Neuronal stem cell (in vitro differentiated cells): Measurements from ENCODE around the gene SETX.
A peak's percentile ranks its signal among the peaks of the same experiment; 100 is the strongest.

Experiments
- DNase-seq: peaks from one replicate; pipeline ENCODE4 v3.0.0-alpha.2; 2013; ENCODE audit warnings: low spot score
- H2AFZ ChIP-seq: one replicate; pipeline ENCODE4 v1.6.1; 2013; ENCODE audit warnings: mild to moderate bottlenecking, low read length, inconsistent platforms
- H2AK5ac ChIP-seq: 2 replicates; pipeline ENCODE4 v1.6.1; 2013; ENCODE audit warnings: low read depth, mild to moderate bottlenecking, inconsistent platforms, low read length, moderate library complexity, mixed read lengths
- H2BK120ac ChIP-seq: 2 replicates; pipeline ENCODE4 v1.6.1; 2013; ENCODE audit warnings: low read depth, mild to moderate bottlenecking, inconsistent platforms, low read length, moderate library complexity, mixed read lengths
- H2BK12ac ChIP-seq: one replicate; pipeline ENCODE4 v1.6.1; 2013; ENCODE audit warnings: low read length, inconsistent platforms
- H2BK15ac ChIP-seq: 2 replicates; pipeline ENCODE4 v1.6.1; 2013; ENCODE audit warnings: mild to moderate bottlenecking, low read length, inconsistent platforms, mixed read lengths
- H2BK5ac ChIP-seq: one replicate; pipeline ENCODE4 v1.6.1; 2013; ENCODE audit warnings: inconsistent platforms, mild to moderate bottlenecking, low read length, moderate library complexity
- H3K14ac ChIP-seq: one replicate; pipeline ENCODE4 v1.6.1; 2013; ENCODE audit warnings: low read length, inconsistent platforms
- H3K18ac ChIP-seq: 2 replicates; pipeline ENCODE4 v1.6.1; 2013; ENCODE audit warnings: low read length, inconsistent platforms
- H3K23ac ChIP-seq: 2 replicates; pipeline ENCODE4 v1.6.1; 2013; ENCODE audit warnings: low read depth, mild to moderate bottlenecking, mixed read lengths, low read length, inconsistent platforms; ENCODE audit not compliant: poor library complexity
- H3K27ac ChIP-seq: replicated peaks from 3 replicates; pipeline ENCODE4 v1.5.1; 2013; ENCODE audit warnings: low read length, inconsistent platforms
- H3K27me3 ChIP-seq, 3 experiments: 2 replicates each; pipeline ENCODE4 v1.6.1; 2013; ENCODE audit warnings: low read length in 3 of 3, mild to moderate bottlenecking in 2 of 3, inconsistent platforms in 1 of 3, low read depth in 1 of 3, mixed read lengths in 1 of 3, moderate library complexity in 1 of 3; ENCODE audit not compliant: control insufficient read depth in 3 of 3, insufficient read depth in 3 of 3
- H3K36me3 ChIP-seq, 2 donors: replicated peaks in 1 of 2; 2 replicates each; pipeline ENCODE4 v1.6.1; 2013; ENCODE audit warnings: low read length in 2 of 2; ENCODE audit not compliant: control insufficient read depth in 2 of 2, insufficient read depth in 2 of 2
- H3K4ac ChIP-seq: 2 replicates; pipeline ENCODE4 v1.6.1; 2013; ENCODE audit warnings: inconsistent platforms, mild to moderate bottlenecking, low read length, moderate library complexity
- H3K4me1 ChIP-seq, 2 donors: 1 replicate in 1 of 2; 2 replicates in 1 of 2; pipeline ENCODE4 v1.6.1; 2013; ENCODE audit warnings: low read length in 2 of 2, low read depth in 1 of 2; ENCODE audit not compliant: control insufficient read depth in 2 of 2, insufficient read depth in 1 of 2
- H3K4me2 ChIP-seq: one replicate; pipeline ENCODE4 v1.6.1; 2013; ENCODE audit warnings: mild to moderate bottlenecking, low read length, inconsistent platforms; ENCODE audit not compliant: insufficient read depth, poor library complexity, severe bottlenecking
- H3K4me3 ChIP-seq, 2 donors: 2 replicates each; pipeline ENCODE4 v1.5.1; 2013; ENCODE audit warnings: low read length in 2 of 2, mild to moderate bottlenecking in 2 of 2, inconsistent platforms in 1 of 2, moderate library complexity in 1 of 2
- H3K79me1 ChIP-seq: one replicate; pipeline ENCODE4 v1.6.1; 2013; ENCODE audit warnings: low read depth, mild to moderate bottlenecking, inconsistent platforms, low read length, moderate library complexity
- H3K9ac ChIP-seq: one replicate; pipeline ENCODE4 v1.6.1; 2013; ENCODE audit warnings: mild to moderate bottlenecking, low read depth, low read length, inconsistent platforms; ENCODE audit not compliant: poor library complexity
- H3K9me3 ChIP-seq, 2 donors: replicated peaks in 1 of 2; 2 replicates each; pipeline versions ENCODE3 to v1.6.1; 2013; ENCODE audit warnings: low read length in 2 of 2, mild to moderate bottlenecking in 2 of 2, inconsistent platforms in 1 of 2, low read depth in 1 of 2, mixed read lengths in 1 of 2, moderate library complexity in 1 of 2; ENCODE audit not compliant: control insufficient read depth in 2 of 2, insufficient read depth in 1 of 2
- H4K8ac ChIP-seq: one replicate; pipeline ENCODE4 v1.6.1; 2013; ENCODE audit warnings: low read depth, mild to moderate bottlenecking, inconsistent platforms, low read length, moderate library complexity
- H4K91ac ChIP-seq: one replicate; pipeline ENCODE4 v1.6.1; 2013; ENCODE audit warnings: low read length, low read depth, mild to moderate bottlenecking, inconsistent platforms; ENCODE audit not compliant: poor library complexity
- WGBS, 2 donors: extraction: QIAGEN DNeasy Blood & Tissue Kit; methylation state at CpG; one replicate each; pipeline ENCODE4 v1.1.7; 2013; ENCODE audit warnings: missing lambda C conversion rate in 2 of 2, mixed read lengths in 1 of 2; ENCODE audit not compliant: insufficient read length in 2 of 2, insufficient replicate concordance in 1 of 2; ENCODE audit errors: extremely low coverage in 2 of 2; 5-methylcytosine and 5-hydroxymethylcytosine counted together

SETX gene

GRCh38 chr9:132226571-132227430 lies 128.0 kb downstream of the SETX start:
- peak overlapping the region; percentile 5 for H2BK5ac ChIP-seq
- H3K23ac ChIP-seq, result peak overlapping the region; percentile 89
- peak overlapping the region; percentile 1 for H2BK15ac ChIP-seq
- H2BK120ac ChIP-seq, result no peak overlapping the region
- H3K27ac ChIP-seq, result no peak overlapping the region
- no CpG with 5 or more reads among the region's 34 CpGs for WGBS, 2 donors
- peaks cover 0 to 79% (median 2%) of the 10 kb centered on the region in 3 experiments for H3K27me3 ChIP-seq
- no peaks in the 10 kb centered on the region for H3K4me1 ChIP-seq
- no peak overlapping the region for H2AFZ ChIP-seq
- H3K4me2 ChIP-seq, result no peak overlapping the region
- H3K9ac ChIP-seq, result peak overlapping the region; percentile 86
- H3K9me3 ChIP-seq, result peaks cover 0 to 2% of the 10 kb centered on the region in 2 donors
- H3K36me3 ChIP-seq, result no peaks in the 10 kb centered on the region
- peak overlapping the region; percentile 5 for H2AK5ac ChIP-seq
- H3K4ac ChIP-seq, result no peak overlapping the region
- peaks cover 1% of the 10 kb centered on the region for H3K79me1 ChIP-seq
- DNase-seq, result no peak
- peak overlapping the region; percentile 48 for H4K8ac ChIP-seq
- no peak overlapping the region for H2BK12ac ChIP-seq
- peak overlapping the region; percentile 19 for H3K18ac ChIP-seq
- no peak overlapping the region for H3K4me3 ChIP-seq
- no peak overlapping the region for H4K91ac ChIP-seq
- H3K14ac ChIP-seq, result no peak overlapping the region

- H3K27me3 ChIP-seq, result peaks cover 0 to 79% (median 2%) of the 10 kb centered on the region in 3 experiments
- no CpG with 5 or more reads among the region's 3 CpGs for WGBS, 2 donors
Observed at GRCh38 chr9:132224645-132225044, 130.1 kb downstream of the SETX start.

GRCh38 chr9:132221941-132222340 lies 132.8 kb downstream of the SETX start:
- no peak overlapping the region for H3K18ac ChIP-seq
- H3K36me3 ChIP-seq, result no peaks in the 10 kb centered on the region
- H3K4me3 ChIP-seq, result no peak overlapping the region
- H3K4me1 ChIP-seq, result no peaks in the 10 kb centered on the region
- no peak overlapping the region for H3K23ac ChIP-seq
- no peak overlapping the region for H3K9ac ChIP-seq
- H2AFZ ChIP-seq, result no peak overlapping the region
- no peak overlapping the region for H3K4me2 ChIP-seq
- no peak for DNase-seq
- H2BK12ac ChIP-seq, result no peak overlapping the region
- H3K14ac ChIP-seq, result no peak overlapping the region
- no CpG with 5 or more reads among the region's 6 CpGs for WGBS, 2 donors
- no peak overlapping the region for H2BK5ac ChIP-seq
- no peak overlapping the region for H3K27ac ChIP-seq
- H2BK15ac ChIP-seq, result no peak overlapping the region
- H4K91ac ChIP-seq, result no peak overlapping the region
- no peak overlapping the region for H3K4ac ChIP-seq
- H2AK5ac ChIP-seq, result no peak overlapping the region
- H4K8ac ChIP-seq, result no peak overlapping the region
- no peak overlapping the region for H2BK120ac ChIP-seq
- no peaks in the 10 kb centered on the region for H3K79me1 ChIP-seq
- peaks cover 0 to 1% of the 10 kb centered on the region in 2 donors for H3K9me3 ChIP-seq
- peaks cover 0 to 64% (median 2%) of the 10 kb centered on the region in 3 experiments for H3K27me3 ChIP-seq

More at GRCh38 chr9:132224645-132225044, 130.1 kb downstream of the SETX start:
- Histone ChIP-seq H2BK15ac (no peak overlapping the region), H3K4me3 (no peak overlapping the region), H4K91ac (no peak overlapping the region), H4K8ac (no peak overlapping the region), H2AFZ (no peak overlapping the region), H3K79me1 (peaks cover 1% of the 10 kb centered on the region), H3K4me1 (no peaks in the 10 kb centered on the region), H3K18ac (no peak overlapping the region), H2BK5ac (no peak overlapping the region), H2AK5ac (no peak overlapping the region), H3K36me3 (no peaks in the 10 kb centered on the region), H3K14ac (no peak overlapping the region), H3K23ac (no peak overlapping the region), H3K9me3 (peaks cover 0 to 2% of the 10 kb centered on the region in 2 donors), H3K9ac (no peak overlapping the region), H2BK12ac (no peak overlapping the region), H3K4me2 (no peak overlapping the region), H3K4ac (no peak overlapping the region), H3K27ac (no peak overlapping the region), H2BK120ac (no peak overlapping the region)
- no peak for DNase-seq

GRCh38 chr9:132218208-132218607 lies 136.6 kb downstream of the SETX start:
- no peaks in the 10 kb centered on the region for H3K79me1 ChIP-seq
- no peak overlapping the region for H4K8ac ChIP-seq
- peaks cover 0 to 9% of the 10 kb centered on the region in 2 donors for H3K4me1 ChIP-seq
- H2BK5ac ChIP-seq, result no peak overlapping the region
- H3K9me3 ChIP-seq, result no peaks in the 10 kb centered on the region
- no peak overlapping the region for H2BK12ac ChIP-seq
- H3K14ac ChIP-seq, result no peak overlapping the region
- no peak overlapping the region for H4K91ac ChIP-seq
- no peak overlapping the region for H3K4me2 ChIP-seq
- H3K36me3 ChIP-seq, result no peaks in the 10 kb centered on the region
- peak overlapping the region; percentile 3 for H2AK5ac ChIP-seq
- H2BK15ac ChIP-seq, result no peak overlapping the region
- H3K9ac ChIP-seq, result no peak overlapping the region
- H3K27ac ChIP-seq, result no peak overlapping the region
- no peak overlapping the region for H3K23ac ChIP-seq
- H3K27me3 ChIP-seq, result peaks cover 0 to 54% (median 0%) of the 10 kb centered on the region in 3 experiments
- no peak overlapping the region for H2BK120ac ChIP-seq
- H3K4me3 ChIP-seq, result no peak overlapping the region
- no peak overlapping the region for H3K18ac ChIP-seq
- no peak overlapping the region for H2AFZ ChIP-seq
- WGBS, 2 donors, result no CpG with 5 or more reads among the region's 8 CpGs
- no peak overlapping the region for H3K4ac ChIP-seq
- no peak for DNase-seq
